ENCODE measurements around the gene DNAJC22. TPM values are rescaled to one million over a fixed set of nuclear protein-coding genes. Genes with fewer than 3 reads are reported as not detected.

DNAJC22 gene
- total RNA-seq, 1 experiment from 2014 or later = 27.7 TPM

DNA sequence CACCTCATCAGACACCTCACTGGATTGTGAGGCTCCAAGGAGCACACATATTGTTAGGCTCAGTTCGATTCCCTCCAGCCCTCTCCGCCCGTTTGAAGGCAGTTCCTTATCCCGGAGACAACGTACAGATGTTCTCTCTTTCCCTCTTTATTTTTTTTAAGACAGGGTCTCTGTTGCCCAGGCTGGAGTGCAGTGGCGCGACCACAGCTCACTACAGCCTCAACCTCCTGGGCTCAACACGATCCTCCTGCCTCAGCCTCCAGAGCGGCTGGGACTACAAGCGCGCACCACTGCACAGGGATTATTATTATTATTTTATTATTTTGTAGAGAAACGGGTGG, 24.4 kb upstream of the DNAJC22 start:
- CTCF ChIA-PET = interaction anchor here (0.9 to 3.4 kb wide), 11 partner anchors 9 to 301 kb away, joined by 3 to 45 read pairs (median 9); partner anchors contain the start of genes C1QL4, DNAJC22 and PRPF40B

More for the DNA sequence above, 24.4 kb upstream of the DNAJC22 start:
- H3K36me3 ChIP-seq (ENCODE audit: control insufficient read depth in 1 of 2, insufficient read depth in 2 of 2, low read length in 2 of 2) = peaks cover 10 to 21% of the 10 kb centered on the region in 2 experiments; a peak in 2 of 4 replicates
- DNase-seq (ENCODE audit: low read depth, low spot score) = no peak
- H3K9me3 ChIP-seq (ENCODE audit: control insufficient read depth in 1 of 2, insufficient read depth in 1 of 2, low read depth in 1 of 2, low read length in 2 of 2) = no peaks in the 10 kb centered on the region
- no peaks in the 10 kb centered on the region for H4K20me1 ChIP-seq (ENCODE audit: insufficient read depth)
- peak; percentile 6 for ATAC-seq
- peaks cover 27% of the 10 kb centered on the region for H3K79me2 ChIP-seq (ENCODE audit: insufficient read depth, low read length)
- ChIA-PET RAD21 (ENCODE audit: low non-redundant PET in 1 of 2, low total read pairs in 2 of 2, uncharacterized antibody in 2 of 2, unreplicated experiment in 2 of 2) (interaction anchor here in 1 of 2 experiments (1.1 to 1.3 kb wide), 2 partner anchors 9 to 24 kb away, joined by 3 read pairs; no protein-coding TSS in a partner anchor), POLR2A (interaction anchor here (0.7 to 2.0 kb wide), 11 partner anchors 9 to 419 kb away, joined by 3 to 22 read pairs (median 5); partner anchors contain the start of genes SPATS2 and TMBIM6)
- H3K27ac ChIP-seq (ENCODE audit: low read depth, low read length) = peak overlapping the region; percentile 64
- TSS peak; percentile 94 for BruUV-seq (replicated peaks)
- no peaks in the 10 kb centered on the region for H3K9me2 ChIP-seq (ENCODE audit: insufficient read depth)
- no peak overlapping the region for H2AFZ ChIP-seq (ENCODE audit: low read depth, low read length, poor library complexity, severe bottlenecking)
- H3K4me1 ChIP-seq (ENCODE audit: control insufficient read depth in 1 of 2, insufficient read depth in 2 of 2, low read length in 2 of 2) = peaks cover 8 to 14% of the 10 kb centered on the region in 2 experiments
- H3K27me3 ChIP-seq (ENCODE audit: insufficient read depth, low read length) = no peaks in the 10 kb centered on the region
- H3K9ac ChIP-seq (ENCODE audit: low read length) = peak overlapping the region; percentile 88
- peak overlapping the region; percentile 93 for H3K4me2 ChIP-seq (ENCODE audit: low read length)
- H3K4me3 ChIP-seq (replicated peaks in 1 of 2; ENCODE audit: low read depth in 1 of 2, low read length in 2 of 2) = peak overlapping the region; percentile 72 to 99
- TF ChIP-seq FOSL1 (IDR thresholded peaks at IDR 0.05; ENCODE audit: low read depth) (no peak), SRF (IDR thresholded peaks at IDR 0.05; ENCODE audit: low read depth) (no peak), REST (IDR thresholded peaks at IDR 0.05; ENCODE audit: low read depth) (no peak), ZBTB33 (IDR thresholded peaks at IDR 0.05; ENCODE audit: extremely low read depth, insufficient replicate concordance, low read length) (no peak), EZH2phosphoT487 (IDR thresholded peaks at IDR 0.05; ENCODE audit: borderline replicate concordance) (no peak), POLR2A (IDR thresholded peaks at IDR 0.05; ENCODE audit: borderline replicate concordance, extremely low read depth, insufficient read depth, insufficient read length) (peak; percentile 10), YY1 (IDR thresholded peaks at IDR 0.05; ENCODE audit: extremely low read depth, insufficient replicate concordance, low read depth, low read length) (no peak), SIN3A (IDR thresholded peaks at IDR 0.05; ENCODE audit: low read depth) (peak; percentile 80; the same call in 1 of the 2 replicates)
- TF ChIP-seq, protein P1, sequence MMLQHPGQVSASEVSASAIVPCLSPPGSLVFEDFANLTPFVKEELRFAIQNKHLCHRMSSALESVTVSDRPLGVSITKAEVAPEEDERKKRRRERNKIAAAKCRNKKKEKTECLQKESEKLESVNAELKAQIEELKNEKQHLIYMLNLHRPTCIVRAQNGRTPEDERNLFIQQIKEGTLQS (IDR thresholded peaks at IDR 0.05) = no peak
- intact Hi-C loops (cut with micrococcal nuclease) = no loop called here
